ENCODE results near the gene ARHGEF16.

- TF ChIP-seq, protein P1, sequence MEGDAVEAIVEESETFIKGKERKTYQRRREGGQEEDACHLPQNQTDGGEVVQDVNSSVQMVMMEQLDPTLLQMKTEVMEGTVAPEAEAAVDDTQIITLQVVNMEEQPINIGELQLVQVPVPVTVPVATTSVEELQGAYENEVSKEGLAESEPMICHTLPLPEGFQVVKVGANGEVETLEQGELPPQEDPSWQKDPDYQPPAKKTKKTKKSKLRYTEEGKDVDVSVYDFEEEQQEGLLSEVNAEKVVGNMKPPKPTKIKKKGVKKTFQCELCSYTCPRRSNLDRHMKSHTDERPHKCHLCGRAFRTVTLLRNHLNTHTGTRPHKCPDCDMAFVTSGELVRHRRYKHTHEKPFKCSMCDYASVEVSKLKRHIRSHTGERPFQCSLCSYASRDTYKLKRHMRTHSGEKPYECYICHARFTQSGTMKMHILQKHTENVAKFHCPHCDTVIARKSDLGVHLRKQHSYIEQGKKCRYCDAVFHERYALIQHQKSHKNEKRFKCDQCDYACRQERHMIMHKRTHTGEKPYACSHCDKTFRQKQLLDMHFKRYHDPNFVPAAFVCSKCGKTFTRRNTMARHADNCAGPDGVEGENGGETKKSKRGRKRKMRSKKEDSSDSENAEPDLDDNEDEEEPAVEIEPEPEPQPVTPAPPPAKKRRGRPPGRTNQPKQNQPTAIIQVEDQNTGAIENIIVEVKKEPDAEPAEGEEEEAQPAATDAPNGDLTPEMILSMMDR (IDR thresholded peaks at IDR 0.05) = no peak
- no peak for TF ChIP-seq EZH2 (IDR thresholded peaks at IDR 0.05)
- TF ChIP-seq EZH2phosphoT487 (IDR thresholded peaks at IDR 0.05) = no peak
These were observed 550 bp downstream of the ARHGEF16 start for GRCh38 chr1:3454811-3455618.
